SK-N-SH treated with all-trans-retinoic acid at 6 μM for 48 hours (cell line): ENCODE results near the gene KDM4C.

Experiments
- ATAC-seq: fragments of 200-7000 bp; cut with Tn5 transposase; 3 replicates; pipeline ENCODE4 v1.9.1; 2020; ENCODE audit warnings: mild to moderate bottlenecking, moderate library complexity
- ARNTL ChIP-seq: fragments of 450-650 bp; formaldehyde crosslinking; IDR thresholded peaks from 2 replicates; pipeline ENCODE4 v1.5.0; 2020; ENCODE audit warnings: low read depth, mild to moderate bottlenecking, moderate library complexity, borderline replicate concordance
- BACH2 ChIP-seq: fragments of 250-450 bp; sonication (Bioruptor Pico); IDR thresholded peaks from 2 replicates; pipeline ENCODE4 v1.9.0; 2021; ENCODE audit warnings: mild to moderate bottlenecking, borderline replicate concordance
- CREB5 ChIP-seq: fragments of 250-450 bp; sonication (Bioruptor Pico); IDR thresholded peaks from 2 replicates; pipeline ENCODE4 v1.5.1; 2020; ENCODE audit warnings: low read depth, mild to moderate bottlenecking, moderate library complexity
- CSDC2 ChIP-seq: fragments of 250-450 bp; sonication (Bioruptor Pico); IDR thresholded peaks from 2 replicates; pipeline ENCODE4 v1.5.0; 2020; ENCODE audit warnings: mild to moderate bottlenecking, moderate library complexity
- CSRNP3 ChIP-seq: fragments of 250-450 bp; sonication (Bioruptor Pico); IDR thresholded peaks from 2 replicates; pipeline ENCODE4 v1.5.1; 2021; ENCODE audit warnings: mild to moderate bottlenecking, moderate library complexity
- ESRRG ChIP-seq: fragments of 250-450 bp; sonication (Bioruptor Pico); IDR thresholded peaks from 2 replicates; pipeline ENCODE4 v1.6.1; 2021; ENCODE audit warnings: mild to moderate bottlenecking
- GLIS3 ChIP-seq: fragments of 250-450 bp; sonication (Bioruptor Pico); IDR thresholded peaks from 2 replicates; pipeline ENCODE4 v1.5.0; 2020; ENCODE audit warnings: mild to moderate bottlenecking, moderate library complexity
- ISL1 ChIP-seq: fragments of 250-450 bp; sonication (Bioruptor Pico); IDR thresholded peaks from 2 replicates; pipeline ENCODE4 v2.1.2; 2022; ENCODE audit warnings: mild to moderate bottlenecking, moderate library complexity
- OSR1 ChIP-seq: fragments of 250-450 bp; sonication (Bioruptor Pico); IDR thresholded peaks from 2 replicates; pipeline ENCODE4 v1.8.0; 2022; ENCODE audit warnings: moderate library complexity, mild to moderate bottlenecking, inconsistent platforms
- PATZ1 ChIP-seq: fragments of 250-450 bp; sonication (Bioruptor Pico); IDR thresholded peaks from 2 replicates; pipeline ENCODE4 v1.8.0; 2020; ENCODE audit warnings: mild to moderate bottlenecking, moderate library complexity, borderline replicate concordance
- PPARA ChIP-seq: fragments of 250-450 bp; sonication (Bioruptor Pico); IDR thresholded peaks from 2 replicates; pipeline ENCODE4 v1.5.0; 2020; ENCODE audit warnings: mild to moderate bottlenecking, borderline replicate concordance
- RARB ChIP-seq: fragments of 250-450 bp; sonication (Bioruptor Pico); IDR thresholded peaks from 2 replicates; pipeline ENCODE4 v1.8.0; 2021; ENCODE audit warnings: mild to moderate bottlenecking, moderate library complexity
- SNAI2 ChIP-seq: fragments of 250-450 bp; sonication (Bioruptor Pico); IDR thresholded peaks from 2 replicates; pipeline ENCODE4 v1.5.0; 2020; ENCODE audit warnings: mild to moderate bottlenecking, moderate library complexity
- TCF4 ChIP-seq: fragments of 250-450 bp; sonication (Bioruptor Pico); IDR thresholded peaks from 2 replicates; pipeline ENCODE4 v1.8.0; 2021; ENCODE audit warnings: mild to moderate bottlenecking, moderate library complexity, borderline replicate concordance
- TOX ChIP-seq: fragments of 250-450 bp; sonication (Bioruptor Pico); IDR thresholded peaks from 2 replicates; pipeline ENCODE4 v1.8.0; 2021; ENCODE audit warnings: mild to moderate bottlenecking, moderate library complexity, borderline replicate concordance
- TSHZ2 ChIP-seq: fragments of 250-450 bp; sonication (Bioruptor Pico); IDR thresholded peaks from 2 replicates; pipeline ENCODE4 v1.5.0; 2020; ENCODE audit warnings: mild to moderate bottlenecking, moderate library complexity
- ZC3H10 ChIP-seq: fragments of 250-450 bp; sonication (Bioruptor Pico); IDR thresholded peaks from 2 replicates; pipeline ENCODE4 v1.5.1; 2021; ENCODE audit warnings: mild to moderate bottlenecking, moderate library complexity
- ZFP3 ChIP-seq: fragments of 250-450 bp; sonication (Bioruptor Pico); IDR thresholded peaks from 2 replicates; pipeline ENCODE4 v1.5.0; 2020; ENCODE audit warnings: mild to moderate bottlenecking, moderate library complexity
- ZFP30 ChIP-seq: fragments of 450-650 bp; formaldehyde crosslinking; IDR thresholded peaks from 2 replicates; pipeline ENCODE4 v1.5.0; 2022; ENCODE audit warnings: mild to moderate bottlenecking, moderate library complexity
- ZNF565 ChIP-seq: fragments of 450-650 bp; formaldehyde crosslinking; conservative IDR thresholded peaks from 2 replicates; pipeline ENCODE4 v1.5.0; 2020; ENCODE audit warnings: low read depth, mild to moderate bottlenecking, moderate library complexity
- ZNF70 ChIP-seq: fragments of 450-650 bp; formaldehyde crosslinking; IDR thresholded peaks from 2 replicates; pipeline ENCODE4 v1.5.0; 2020; ENCODE audit warnings: mild to moderate bottlenecking, moderate library complexity
- ZNF8 ChIP-seq: fragments of 450-650 bp; formaldehyde crosslinking; IDR thresholded peaks from 2 replicates; pipeline ENCODE4 v1.5.0; 2020; ENCODE audit warnings: mild to moderate bottlenecking, moderate library complexity

The KDM4C gene

GRCh38 chr9:6909181-6909580 is 151.4 kb downstream of the KDM4C start:
- TF ChIP-seq ISL1 (no peak), ZFP3 (CRISPR knock-in tag) (no peak), ZNF70 (CRISPR knock-in tag) (no peak), TCF4 (CRISPR knock-in tag) (0 out of 2 replicates have a peak, but pooled peaks have one; percentile 13), PPARA (CRISPR knock-in tag) (no peak)
- no peak; the same call in 2 of the 3 replicates for ATAC-seq

- no peak for TF ChIP-seq ARNTL (CRISPR knock-in tag)
- TF ChIP-seq CSRNP3 (CRISPR knock-in tag): no peak
- no peak for TF ChIP-seq ZNF565 (CRISPR knock-in tag)
- no peak for TF ChIP-seq PPARA (CRISPR knock-in tag)
- no peak for TF ChIP-seq ZC3H10 (CRISPR knock-in tag)
- TF ChIP-seq ESRRG: no peak
- TF ChIP-seq OSR1: no peak
- no peak for TF ChIP-seq BACH2 (CRISPR knock-in tag)
- no peak for TF ChIP-seq CREB5 (CRISPR knock-in tag)
- no peak for TF ChIP-seq SNAI2 (CRISPR knock-in tag)
- TF ChIP-seq TOX (CRISPR knock-in tag): no peak
- TF ChIP-seq GLIS3 (CRISPR knock-in tag): no peak
- TF ChIP-seq, all 23 proteins: peak for 0
- ATAC-seq: peak; percentile 75; the same call in 2 of the 3 replicates
Observed at GRCh38 chr9:6910032-6910431, 152.3 kb downstream of the KDM4C start.

GRCh38 chr9:6910497-6910896 is 152.7 kb downstream of the KDM4C start:
- TF ChIP-seq RARB (CRISPR knock-in tag) (no peak), ZFP30 (no peak), ARNTL (CRISPR knock-in tag) (no peak), ZC3H10 (CRISPR knock-in tag) (no peak), TOX (CRISPR knock-in tag) (no peak), SNAI2 (CRISPR knock-in tag) (no peak), ZNF8 (CRISPR knock-in tag) (no peak), OSR1 (no peak), ZNF565 (CRISPR knock-in tag) (no peak), PATZ1 (CRISPR knock-in tag) (no peak), ESRRG (no peak), TCF4 (CRISPR knock-in tag) (no peak), CSDC2 (CRISPR knock-in tag) (no peak), BACH2 (CRISPR knock-in tag) (no peak)
- no peak for ATAC-seq

GRCh38 chr9:6911901-6912638 is 154.3 kb downstream of the KDM4C start:
- no peak for ATAC-seq
- no peak for TF ChIP-seq ARNTL (CRISPR knock-in tag)
- no peak for TF ChIP-seq TCF4 (CRISPR knock-in tag)
- TF ChIP-seq CSDC2 (CRISPR knock-in tag): no peak
- TF ChIP-seq OSR1: no peak
- TF ChIP-seq ZC3H10 (CRISPR knock-in tag): no peak
- TF ChIP-seq TSHZ2: no peak
- TF ChIP-seq ZNF8 (CRISPR knock-in tag): no peak
- TF ChIP-seq SNAI2 (CRISPR knock-in tag): no peak
- no peak for TF ChIP-seq GLIS3 (CRISPR knock-in tag)
- TF ChIP-seq CREB5 (CRISPR knock-in tag): no peak
- TF ChIP-seq PPARA (CRISPR knock-in tag): no peak
- no peak for TF ChIP-seq PATZ1 (CRISPR knock-in tag)
